Stimulated activated effector memory CD8-positive, alpha-beta T cell treated with anti-CD3 and anti-CD28 coated beads, Interleukin-12 subunit alpha, Interleukin-12 subunit beta, amount 100 ng/mL, for 72 hours (primary cell): Measurements from ENCODE around the gene HAGH.

ENCODE experiments used
- ATAC-seq: fragments of 150-1000 bp; cut with Tn5 transposase; 2 replicates; pipeline ENCODE4 v1.10.0; 2021
- DNase-seq, 2 donors: peaks; one replicate each; pipeline ENCODE4 v3.0.0; 2021 to 2022; ENCODE audit warnings: low spot score in 2 of 2
- H3K27ac Mint-ChIP-seq: one replicate; pipeline ENCODE4 v1.8.0; 2022; ENCODE audit warnings: mild to moderate bottlenecking, mixed read lengths
- H3K36me3 Mint-ChIP-seq: one replicate; pipeline ENCODE4 v1.8.0; 2022; ENCODE audit warnings: mild to moderate bottlenecking, mixed read lengths
- H3K4me1 Mint-ChIP-seq: one replicate; pipeline ENCODE4 v1.8.0; 2022; ENCODE audit warnings: mixed read lengths
- H3K4me3 Mint-ChIP-seq: one replicate; pipeline ENCODE4 v1.8.0; 2022; ENCODE audit warnings: mild to moderate bottlenecking, mixed read lengths
- H3K9me3 Mint-ChIP-seq: one replicate; pipeline ENCODE4 v1.8.0; 2022; ENCODE audit warnings: mixed read lengths

The HAGH gene

GRCh38 chr16:1777375-1778199, 49.0 kb downstream of the HAGH start:
- H3K9me3 Mint-ChIP-seq = no peaks in the 10 kb centered on the region
- H3K4me3 Mint-ChIP-seq = no peak overlapping the region
- no peak overlapping the region for H3K27ac Mint-ChIP-seq
- peaks cover 45% of the 10 kb centered on the region for H3K36me3 Mint-ChIP-seq
- ATAC-seq = no peak
- peaks cover 17% of the 10 kb centered on the region for H3K4me1 Mint-ChIP-seq
- no peak for DNase-seq

GRCh38 chr16:1776991-1777374, 49.6 kb downstream of the HAGH start:
- ATAC-seq (no peak), DNase-seq (no peak)
- H3K4me3 Mint-ChIP-seq = no peak overlapping the region

GRCh38 chr16:1776672-1776955, 50.0 kb downstream of the HAGH start:
- H3K9me3 Mint-ChIP-seq = no peaks in the 10 kb centered on the region
- no peak overlapping the region for H3K4me3 Mint-ChIP-seq
- H3K4me1 Mint-ChIP-seq = peaks cover 22% of the 10 kb centered on the region
- H3K27ac Mint-ChIP-seq = no peak overlapping the region
- DNase-seq (no peak), ATAC-seq (no peak)
- peaks cover 45% of the 10 kb centered on the region for H3K36me3 Mint-ChIP-seq

More at GRCh38 chr16:1776991-1777374, 49.6 kb downstream of the HAGH start:
- peaks cover 45% of the 10 kb centered on the region for H3K36me3 Mint-ChIP-seq
- H3K4me1 Mint-ChIP-seq = peaks cover 21% of the 10 kb centered on the region
- H3K27ac Mint-ChIP-seq = no peak overlapping the region
- no peaks in the 10 kb centered on the region for H3K9me3 Mint-ChIP-seq

GRCh38 chr16:1775846-1776671, 50.6 kb downstream of the HAGH start:
- Mint-ChIP-seq H3K4me1 (peaks cover 16% of the 10 kb centered on the region), H3K27ac (no peak overlapping the region), H3K36me3 (peaks cover 41% of the 10 kb centered on the region), H3K4me3 (peak overlapping the region; percentile 96), H3K9me3 (no peaks in the 10 kb centered on the region)
- no peak for ATAC-seq
- no peak for DNase-seq

- peak overlapping the region; percentile 96 for H3K4me3 Mint-ChIP-seq
- DNase-seq (no peak), ATAC-seq (no peak)
- H3K9me3 Mint-ChIP-seq = no peaks in the 10 kb centered on the region
- peaks cover 18% of the 10 kb centered on the region for H3K4me1 Mint-ChIP-seq
- H3K36me3 Mint-ChIP-seq = peaks cover 40% of the 10 kb centered on the region
- H3K27ac Mint-ChIP-seq = peak overlapping the region; percentile 43
These were observed 51.4 kb downstream of the HAGH start for GRCh38 chr16:1775006-1775845.

- Mint-ChIP-seq H3K9me3 (no peaks in the 10 kb centered on the region), H3K4me1 (peaks cover 21% of the 10 kb centered on the region), H3K36me3 (peaks cover 46% of the 10 kb centered on the region), H3K27ac (no peak overlapping the region), H3K4me3 (peak overlapping the region; percentile 96)
- no peak for DNase-seq
- no peak for ATAC-seq
These were observed 52.2 kb downstream of the HAGH start for GRCh38 chr16:1774448-1774780.

GRCh38 chr16:1773703-1774447, 52.8 kb downstream of the HAGH start:
- ATAC-seq = peak; percentile 4
- Mint-ChIP-seq H3K4me3 (peak overlapping the region; percentile 96), H3K9me3 (no peaks in the 10 kb centered on the region), H3K36me3 (peaks cover 47% of the 10 kb centered on the region), H3K4me1 (peaks cover 16% of the 10 kb centered on the region), H3K27ac (peak overlapping the region; percentile 93)
- no peak for DNase-seq

GRCh38 chr16:1772908-1773702, 53.5 kb downstream of the HAGH start, which contains the start of gene MRPS34:
Gene MRPS34 (minus strand): TSS chr16:1773134. CDS start chr16:1773119, 15 bp downstream.
- Mint-ChIP-seq H3K4me1 (peaks cover 15% of the 10 kb centered on the region), H3K27ac (peak within 1 kb of the TSS; percentile 93)
- DNase-seq = peak; percentile 79 to 89

GRCh38 chr16:1772362-1772907, 54.2 kb downstream of the HAGH start, which contains the start of gene EME2:
Gene EME2 (plus strand): TSS chr16:1772810. CDS start chr16:1773228, 418 bp downstream.
- peak; percentile 39 for ATAC-seq
- H3K4me1 Mint-ChIP-seq = peaks cover 15% of the 10 kb centered on the region

More at GRCh38 chr16:1772908-1773702, 53.5 kb downstream of the HAGH start, which contains the start of gene MRPS34:
- peak; percentile 75 for ATAC-seq
- Mint-ChIP-seq H3K36me3 (peaks cover 52% of the 10 kb centered on the region), H3K4me3 (peak within 1 kb of the TSS; percentile 96), H3K9me3 (no peaks in the 10 kb centered on the region)

GRCh38 chr16:1771864-1772361, 54.7 kb downstream of the HAGH start:
- H3K4me3 Mint-ChIP-seq = peak overlapping the region; percentile 96
- DNase-seq = peak in 1 of 2 donors; percentile 73
- ATAC-seq = no peak
- H3K9me3 Mint-ChIP-seq = no peaks in the 10 kb centered on the region
- peaks cover 59% of the 10 kb centered on the region for H3K36me3 Mint-ChIP-seq
- H3K27ac Mint-ChIP-seq = peak overlapping the region; percentile 93
- peaks cover 15% of the 10 kb centered on the region for H3K4me1 Mint-ChIP-seq

More at GRCh38 chr16:1772362-1772907, 54.2 kb downstream of the HAGH start, which contains the start of gene EME2:
- peak in 1 of 2 donors; percentile 73 for DNase-seq
- Mint-ChIP-seq H3K4me3 (peak within 1 kb of the TSS; percentile 96), H3K27ac (peak within 1 kb of the TSS; percentile 93), H3K36me3 (peaks cover 59% of the 10 kb centered on the region), H3K9me3 (no peaks in the 10 kb centered on the region)

GRCh38 chr16:1771188-1771863, 55.3 kb downstream of the HAGH start, which contains the start of gene NME3:
Gene NME3 (minus strand): TSS chr16:1771543. CDS start chr16:1771534, 9 bp downstream.
- ATAC-seq (peak; percentile 62), DNase-seq (peak; percentile 69 to 91)
- Mint-ChIP-seq H3K36me3 (peaks cover 54% of the 10 kb centered on the region), H3K4me3 (peak within 1 kb of the TSS; percentile 96), H3K4me1 (peaks cover 15% of the 10 kb centered on the region), H3K9me3 (no peaks in the 10 kb centered on the region), H3K27ac (peak within 1 kb of the TSS; percentile 93)

- Mint-ChIP-seq H3K36me3 (peaks cover 52% of the 10 kb centered on the region), H3K27ac (peak overlapping the region; percentile 76), H3K4me3 (peak overlapping the region; percentile 96), H3K9me3 (no peaks in the 10 kb centered on the region), H3K4me1 (peaks cover 15% of the 10 kb centered on the region)
- no peak for DNase-seq
- peak; percentile 22 for ATAC-seq
These were observed 56.1 kb downstream of the HAGH start for GRCh38 chr16:1770328-1771187.
